ENCODE data around the gene AMIGO3.

The AMIGO3 gene

GRCh38 chr3:49725906-49726681 is 6.6 kb upstream of the AMIGO3 start:
- no peaks in the 10 kb centered on the region for H3K27me3 ChIP-seq (ENCODE audit: low read depth, low read length)

GRCh38 chr3:49724586-49724985 is 5.1 kb upstream of the AMIGO3 start:
- peak overlapping the region; percentile 93 for H3K4me3 ChIP-seq (ENCODE audit: low read length)
- no peaks in the 10 kb centered on the region for H3K9me3 ChIP-seq (ENCODE audit: insufficient read depth, low read length)
- H3K9ac ChIP-seq (ENCODE audit: low read length) = peak overlapping the region; percentile 97
- peaks cover 40% of the 10 kb centered on the region for H3K36me3 ChIP-seq (replicated peaks; ENCODE audit: low read depth, low read length)
- H3K27ac ChIP-seq (ENCODE audit: low read length) = peak overlapping the region; percentile 85
- peak overlapping the region; percentile 94 for H3K4me2 ChIP-seq (ENCODE audit: low read length)
- peaks cover 17% of the 10 kb centered on the region for H3K4me1 ChIP-seq (ENCODE audit: low read length)
- TF ChIP-seq EZH2phosphoT487 (IDR thresholded peaks at IDR 0.05; ENCODE audit: low read depth) (no peak), CTCF (IDR thresholded peaks at IDR 0.05; ENCODE audit: low read depth, low read length) (no peak)
- H4K20me1 ChIP-seq (ENCODE audit: insufficient read depth, low read length) = no peaks in the 10 kb centered on the region
- H3K27me3 ChIP-seq (ENCODE audit: low read depth, low read length) = no peaks in the 10 kb centered on the region
- peaks cover 25% of the 10 kb centered on the region for H3K79me2 ChIP-seq (ENCODE audit: low read length)
- peak overlapping the region; percentile 63; the same call in 1 of the 2 replicates for H2AFZ ChIP-seq (ENCODE audit: low read depth, low read length)

More at GRCh38 chr3:49725906-49726681, 6.6 kb upstream of the AMIGO3 start:
- TF ChIP-seq EZH2phosphoT487 (IDR thresholded peaks at IDR 0.05; ENCODE audit: low read depth) (no peak), CTCF (IDR thresholded peaks at IDR 0.05; ENCODE audit: low read depth, low read length) (no peak)
- H3K79me2 ChIP-seq (ENCODE audit: low read length) = peaks cover 25% of the 10 kb centered on the region
- H3K4me2 ChIP-seq (ENCODE audit: low read length) = no peak overlapping the region
- peak overlapping the region; percentile 85; the same call in 1 of the 2 replicates for H3K27ac ChIP-seq (ENCODE audit: low read length)
- H3K36me3 ChIP-seq (replicated peaks; ENCODE audit: low read depth, low read length) = peaks cover 35% of the 10 kb centered on the region
- no peaks in the 10 kb centered on the region for H3K9me3 ChIP-seq (ENCODE audit: insufficient read depth, low read length)
- H2AFZ ChIP-seq (ENCODE audit: low read depth, low read length) = no peak overlapping the region
- no peak overlapping the region for H3K4me3 ChIP-seq (ENCODE audit: low read length)
- peaks cover 17% of the 10 kb centered on the region for H3K4me1 ChIP-seq (ENCODE audit: low read length)
- no peak overlapping the region for H3K9ac ChIP-seq (ENCODE audit: low read length)
- H4K20me1 ChIP-seq (ENCODE audit: insufficient read depth, low read length) = no peaks in the 10 kb centered on the region

GRCh38 chr3:49723628-49724551 is 4.4 kb upstream of the AMIGO3 start, which contains the start of gene GMPPB:
GMPPB (minus strand) TSS chr3:49723951; CDS start chr3:49723726, 225 bp downstream.
- Histone ChIP-seq H3K9me3 (ENCODE audit: insufficient read depth, low read length) (no peaks in the 10 kb centered on the region), H3K4me2 (ENCODE audit: low read length) (peak within 1 kb of the TSS; percentile 94), H4K20me1 (ENCODE audit: insufficient read depth, low read length) (no peaks in the 10 kb centered on the region), H3K4me3 (ENCODE audit: low read length) (peak within 1 kb of the TSS; percentile 93), H3K36me3 (replicated peaks; ENCODE audit: low read depth, low read length) (peaks cover 44% of the 10 kb centered on the region), H3K79me2 (ENCODE audit: low read length) (peaks cover 25% of the 10 kb centered on the region), H3K9ac (ENCODE audit: low read length) (peak within 1 kb of the TSS; percentile 98), H3K4me1 (ENCODE audit: low read length) (peaks cover 17% of the 10 kb centered on the region), H2AFZ (ENCODE audit: low read depth, low read length) (peak within 1 kb of the TSS; percentile 63), H3K27me3 (ENCODE audit: low read depth, low read length) (no peaks in the 10 kb centered on the region), H3K27ac (ENCODE audit: low read length) (peak within 1 kb of the TSS; percentile 85)
- TF ChIP-seq EZH2phosphoT487 (IDR thresholded peaks at IDR 0.05; ENCODE audit: low read depth) (no peak), CTCF (IDR thresholded peaks at IDR 0.05; ENCODE audit: low read depth, low read length) (no peak)

- Histone ChIP-seq H3K9me3 (ENCODE audit: insufficient read depth, low read length) (no peaks in the 10 kb centered on the region), H3K36me3 (replicated peaks; ENCODE audit: low read depth, low read length) (peaks cover 49% of the 10 kb centered on the region), H3K4me3 (ENCODE audit: low read length) (peak overlapping the region; percentile 93), H3K9ac (ENCODE audit: low read length) (peak overlapping the region; percentile 98), H3K27me3 (ENCODE audit: low read depth, low read length) (no peaks in the 10 kb centered on the region), H4K20me1 (ENCODE audit: insufficient read depth, low read length) (no peaks in the 10 kb centered on the region), H3K4me1 (ENCODE audit: low read length) (peaks cover 17% of the 10 kb centered on the region), H2AFZ (ENCODE audit: low read depth, low read length) (peak overlapping the region; percentile 41; the same call in 1 of the 2 replicates), H3K79me2 (ENCODE audit: low read length) (peaks cover 25% of the 10 kb centered on the region), H3K4me2 (ENCODE audit: low read length) (peak overlapping the region; percentile 93), H3K27ac (ENCODE audit: low read length) (peak overlapping the region; percentile 78)
- no peak for TF ChIP-seq CTCF (IDR thresholded peaks at IDR 0.05; ENCODE audit: low read depth, low read length)
- TF ChIP-seq EZH2phosphoT487 (IDR thresholded peaks at IDR 0.05; ENCODE audit: low read depth) = no peak
Measured at GRCh38 chr3:49723296-49723627, 3.8 kb upstream of the AMIGO3 start.
